ENCODE data around the gene HIKESHI.
A peak's percentile ranks its signal among the peaks of the same experiment; 100 is the strongest.
"Not testable (repeated sequence)": the region's sequence is repeated elsewhere in the genome, so short reads cannot be mapped to it uniquely, and the experiment has no call there.

HIKESHI gene

GRCh38 chr11:86355256-86355655 lies 53.2 kb downstream of the HIKESHI start:
- CTCF ChIA-PET: no interaction called here
- DNase-seq (ENCODE audit: extremely low spot score): no peak

GRCh38 chr11:86357412-86357811 lies 55.4 kb downstream of the HIKESHI start:
- DNase-seq (ENCODE audit: extremely low spot score); POLR2A ChIA-PET: not testable (repeated sequence)
- CTCF ChIA-PET: interaction anchor here (0.7 kb wide), 1 partner anchor 78 kb away, joined by 4 read pairs; no protein-coding TSS in a partner anchor

More at GRCh38 chr11:86355256-86355655, 53.2 kb downstream of the HIKESHI start:
- TF ChIP-seq CTBP1 (IDR thresholded peaks at IDR 0.05; ENCODE audit: borderline replicate concordance): no peak
- TF ChIP-seq FOXA1 (IDR thresholded peaks at IDR 0.05): no peak
- no peak for TF ChIP-seq BHLHE40 (IDR thresholded peaks at IDR 0.05; ENCODE audit: borderline replicate concordance)
- no peak for TF ChIP-seq FOXK2 (IDR thresholded peaks at IDR 0.05)
- no peak for TF ChIP-seq SUZ12 (IDR thresholded peaks at IDR 0.05)
- TF ChIP-seq NFRKB (IDR thresholded peaks at IDR 0.05): no peak
- no peak for TF ChIP-seq SP1 (IDR thresholded peaks at IDR 0.05)
- TF ChIP-seq TARDBP (IDR thresholded peaks at IDR 0.05): no peak
- no peak for TF ChIP-seq ELF4 (IDR thresholded peaks at IDR 0.05)
- TF ChIP-seq FOXM1 (IDR thresholded peaks at IDR 0.05; ENCODE audit: borderline replicate concordance): no peak
- TF ChIP-seq PKNOX1 (IDR thresholded peaks at IDR 0.05): no peak
- TF ChIP-seq L3MBTL2 (conservative IDR thresholded peaks at IDR 0.05): no peak
- TF ChIP-seq HDGF (IDR thresholded peaks at IDR 0.05; ENCODE audit: borderline replicate concordance): no peak
- TF ChIP-seq ARNT (IDR thresholded peaks at IDR 0.05): no peak
- TF ChIP-seq LEF1 (IDR thresholded peaks at IDR 0.05; ENCODE audit: borderline replicate concordance): no peak
- POLR2A ChIA-PET: no interaction called here

- TF ChIP-seq L3MBTL2 (conservative IDR thresholded peaks at IDR 0.05) (no peak), SUZ12 (IDR thresholded peaks at IDR 0.05) (no peak), ZNF384 (IDR thresholded peaks at IDR 0.05) (no peak), CTBP1 (IDR thresholded peaks at IDR 0.05; ENCODE audit: borderline replicate concordance) (no peak), NFRKB (IDR thresholded peaks at IDR 0.05) (no peak), FOXM1 (IDR thresholded peaks at IDR 0.05; ENCODE audit: borderline replicate concordance) (no peak), TARDBP (IDR thresholded peaks at IDR 0.05) (no peak), HDGF (IDR thresholded peaks at IDR 0.05; ENCODE audit: borderline replicate concordance) (no peak), ELF4 (IDR thresholded peaks at IDR 0.05) (no peak), LEF1 (IDR thresholded peaks at IDR 0.05; ENCODE audit: borderline replicate concordance) (no peak), SP1 (IDR thresholded peaks at IDR 0.05) (no peak), PKNOX1 (IDR thresholded peaks at IDR 0.05) (no peak), FOXA1 (IDR thresholded peaks at IDR 0.05) (no peak), ARNT (IDR thresholded peaks at IDR 0.05) (no peak), BHLHE40 (IDR thresholded peaks at IDR 0.05; ENCODE audit: borderline replicate concordance) (no peak), FOXK2 (IDR thresholded peaks at IDR 0.05) (no peak)
- POLR2A ChIA-PET: no interaction called here
- DNase-seq (ENCODE audit: extremely low spot score): no peak
- CTCF ChIA-PET: interaction anchor here (0.7 kb wide), 1 partner anchor 126 kb away, joined by 3 read pairs; no protein-coding TSS in a partner anchor
Measured at GRCh38 chr11:86358720-86359119, 56.7 kb downstream of the HIKESHI start.

GRCh38 chr11:86360775-86361395 lies 58.8 kb downstream of the HIKESHI start:
- TF ChIP-seq ELF4 (IDR thresholded peaks at IDR 0.05) (no peak), TARDBP (IDR thresholded peaks at IDR 0.05) (no peak), ARNT (IDR thresholded peaks at IDR 0.05) (no peak), LEF1 (IDR thresholded peaks at IDR 0.05; ENCODE audit: borderline replicate concordance) (no peak), HDGF (IDR thresholded peaks at IDR 0.05; ENCODE audit: borderline replicate concordance) (no peak)
- POLR2A ChIA-PET: interaction anchor here (1.0 kb wide), 1 partner anchor 16 kb away, joined by 3 read pairs; no protein-coding TSS in a partner anchor
- DNase-seq (ENCODE audit: extremely low spot score): peak; percentile 16
- CTCF ChIA-PET: interaction anchor here (0.5 to 1.1 kb wide), 7 partner anchors 9 to 441 kb away, joined by 3 to 6 read pairs (median 3); no protein-coding TSS in a partner anchor

GRCh38 chr11:86363424-86363823 lies 61.4 kb downstream of the HIKESHI start:
- no peak for DNase-seq (ENCODE audit: extremely low spot score)
- no peak for TF ChIP-seq FOXM1 (IDR thresholded peaks at IDR 0.05; ENCODE audit: borderline replicate concordance)
- TF ChIP-seq LEF1 (IDR thresholded peaks at IDR 0.05; ENCODE audit: borderline replicate concordance): no peak
- TF ChIP-seq L3MBTL2 (conservative IDR thresholded peaks at IDR 0.05): no peak
- TF ChIP-seq NFRKB (IDR thresholded peaks at IDR 0.05): no peak
- TF ChIP-seq TARDBP (IDR thresholded peaks at IDR 0.05): no peak
- TF ChIP-seq ELF4 (IDR thresholded peaks at IDR 0.05): no peak
- TF ChIP-seq FOXA1 (IDR thresholded peaks at IDR 0.05): no peak
- ChIA-PET CTCF (interaction anchor here (0.7 kb wide), 1 partner anchor 23 kb away, joined by 3 read pairs; no protein-coding TSS in a partner anchor), POLR2A (no interaction called here)

- no peak for TF ChIP-seq CTBP1 (IDR thresholded peaks at IDR 0.05; ENCODE audit: borderline replicate concordance)
- no peak for TF ChIP-seq LEF1 (IDR thresholded peaks at IDR 0.05; ENCODE audit: borderline replicate concordance)
- TF ChIP-seq ELF4 (IDR thresholded peaks at IDR 0.05): no peak
- no peak for TF ChIP-seq ZNF384 (IDR thresholded peaks at IDR 0.05)
- no peak for DNase-seq (ENCODE audit: extremely low spot score)
- CTCF ChIA-PET: no interaction called here
- POLR2A ChIA-PET: no interaction called here
Measured at GRCh38 chr11:86365546-86365945, 63.5 kb downstream of the HIKESHI start.

GRCh38 chr11:86369668-86370067 lies 67.6 kb downstream of the HIKESHI start:
- ChIA-PET CTCF (no interaction called here), POLR2A (no interaction called here)
- no peak for DNase-seq (ENCODE audit: extremely low spot score)
- TF ChIP-seq BHLHE40 (IDR thresholded peaks at IDR 0.05; ENCODE audit: borderline replicate concordance) (no peak), FOXK2 (IDR thresholded peaks at IDR 0.05) (no peak), L3MBTL2 (conservative IDR thresholded peaks at IDR 0.05) (no peak), SUZ12 (IDR thresholded peaks at IDR 0.05) (no peak), ARNT (IDR thresholded peaks at IDR 0.05) (no peak), PKNOX1 (IDR thresholded peaks at IDR 0.05) (no peak), ELF4 (IDR thresholded peaks at IDR 0.05) (no peak), NFRKB (IDR thresholded peaks at IDR 0.05) (no peak), CTBP1 (IDR thresholded peaks at IDR 0.05; ENCODE audit: borderline replicate concordance) (no peak), FOXM1 (IDR thresholded peaks at IDR 0.05; ENCODE audit: borderline replicate concordance) (no peak), FOXA1 (IDR thresholded peaks at IDR 0.05) (no peak), HDGF (IDR thresholded peaks at IDR 0.05; ENCODE audit: borderline replicate concordance) (no peak), ZNF384 (IDR thresholded peaks at IDR 0.05) (no peak), TARDBP (IDR thresholded peaks at IDR 0.05) (no peak), LEF1 (IDR thresholded peaks at IDR 0.05; ENCODE audit: borderline replicate concordance) (no peak), SP1 (IDR thresholded peaks at IDR 0.05) (no peak)
